ENCODE results near the gene TENM4.

DNA sequence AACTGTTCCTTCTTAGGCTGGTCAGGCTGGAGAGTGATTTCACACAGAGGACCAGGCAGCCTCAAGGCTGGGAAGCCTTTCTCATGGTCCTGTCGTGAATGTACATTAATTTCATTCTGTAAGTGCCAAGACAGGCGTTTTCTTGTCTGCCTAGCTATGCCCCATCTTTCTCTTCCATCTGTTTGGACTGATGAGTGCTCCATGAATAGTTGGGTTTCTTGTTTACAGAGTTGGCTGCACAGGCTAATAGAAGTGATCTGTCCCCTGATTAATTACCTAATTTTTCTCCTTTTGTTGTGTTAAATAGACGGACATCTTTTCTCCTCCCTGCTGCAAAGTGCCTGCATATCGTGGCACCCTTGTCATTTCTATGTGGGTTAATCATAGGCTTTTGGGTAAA, 730.4 kb downstream of the TENM4 start:
- TF ChIP-seq, protein P1, sequence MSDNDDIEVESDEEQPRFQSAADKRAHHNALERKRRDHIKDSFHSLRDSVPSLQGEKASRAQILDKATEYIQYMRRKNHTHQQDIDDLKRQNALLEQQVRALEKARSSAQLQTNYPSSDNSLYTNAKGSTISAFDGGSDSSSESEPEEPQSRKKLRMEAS (IDR thresholded peaks at IDR 0.05), result no peak
- TF ChIP-seq SP1 (IDR thresholded peaks at IDR 0.05) (no peak), RXRA (IDR thresholded peaks at IDR 0.05) (no peak), RAD21 (IDR thresholded peaks at IDR 0.05) (no peak)
- TF ChIP-seq, protein P2, sequence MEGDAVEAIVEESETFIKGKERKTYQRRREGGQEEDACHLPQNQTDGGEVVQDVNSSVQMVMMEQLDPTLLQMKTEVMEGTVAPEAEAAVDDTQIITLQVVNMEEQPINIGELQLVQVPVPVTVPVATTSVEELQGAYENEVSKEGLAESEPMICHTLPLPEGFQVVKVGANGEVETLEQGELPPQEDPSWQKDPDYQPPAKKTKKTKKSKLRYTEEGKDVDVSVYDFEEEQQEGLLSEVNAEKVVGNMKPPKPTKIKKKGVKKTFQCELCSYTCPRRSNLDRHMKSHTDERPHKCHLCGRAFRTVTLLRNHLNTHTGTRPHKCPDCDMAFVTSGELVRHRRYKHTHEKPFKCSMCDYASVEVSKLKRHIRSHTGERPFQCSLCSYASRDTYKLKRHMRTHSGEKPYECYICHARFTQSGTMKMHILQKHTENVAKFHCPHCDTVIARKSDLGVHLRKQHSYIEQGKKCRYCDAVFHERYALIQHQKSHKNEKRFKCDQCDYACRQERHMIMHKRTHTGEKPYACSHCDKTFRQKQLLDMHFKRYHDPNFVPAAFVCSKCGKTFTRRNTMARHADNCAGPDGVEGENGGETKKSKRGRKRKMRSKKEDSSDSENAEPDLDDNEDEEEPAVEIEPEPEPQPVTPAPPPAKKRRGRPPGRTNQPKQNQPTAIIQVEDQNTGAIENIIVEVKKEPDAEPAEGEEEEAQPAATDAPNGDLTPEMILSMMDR (IDR thresholded peaks at IDR 0.05; ENCODE audit: low read depth, low read length, missing input control), result no peak
